ENCODE results near the gene HYAL2.

DNA sequence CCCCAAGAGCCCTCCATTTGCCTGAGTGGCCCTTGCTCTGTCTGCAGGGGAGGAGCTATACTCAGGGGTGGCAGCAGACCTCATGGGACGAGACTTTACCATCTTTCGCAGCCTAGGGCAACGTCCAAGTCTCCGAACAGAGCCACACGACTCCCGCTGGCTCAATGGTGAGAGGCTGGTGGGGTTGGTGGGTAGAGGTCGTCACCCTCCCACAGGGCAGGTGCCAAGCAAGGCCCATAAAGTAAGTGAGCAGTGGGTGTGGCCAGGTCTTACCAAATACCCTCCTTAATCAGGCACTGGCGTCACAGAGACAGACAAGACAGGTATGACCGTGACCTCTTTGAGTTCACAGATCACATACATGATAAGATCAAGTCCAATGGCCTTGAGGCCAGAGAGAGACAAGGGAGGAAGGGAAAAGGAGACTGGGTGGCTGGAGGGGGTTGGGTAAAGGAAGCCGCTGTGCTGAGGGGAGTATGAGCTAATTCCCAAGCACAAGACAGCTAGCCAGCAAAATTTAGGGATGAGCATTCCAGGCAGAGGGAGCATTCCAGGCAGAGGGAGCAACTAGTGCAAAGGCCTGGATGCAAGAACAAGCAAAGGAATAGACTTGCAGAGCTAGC is 51.1 kb downstream of the HYAL2 start:
- TF ChIP-seq SREBF2 (IDR thresholded peaks at IDR 0.05; ENCODE audit: low read length) (no peak), CHD4 (IDR thresholded peaks at IDR 0.05) (no peak), POLR2AphosphoS2 (IDR thresholded peaks at IDR 0.05; ENCODE audit: low read depth, low read length) (no peak), SP1 (IDR thresholded peaks at IDR 0.05; ENCODE audit: low read depth, low read length) (no peak), RAD21 (IDR thresholded peaks at IDR 0.05; ENCODE audit: insufficient read depth, low read depth, low read length) (no peak), POLR2A (IDR thresholded peaks at IDR 0.05; ENCODE audit: low read depth, low read length) (no peak)
- TF ChIP-seq, protein P1, sequence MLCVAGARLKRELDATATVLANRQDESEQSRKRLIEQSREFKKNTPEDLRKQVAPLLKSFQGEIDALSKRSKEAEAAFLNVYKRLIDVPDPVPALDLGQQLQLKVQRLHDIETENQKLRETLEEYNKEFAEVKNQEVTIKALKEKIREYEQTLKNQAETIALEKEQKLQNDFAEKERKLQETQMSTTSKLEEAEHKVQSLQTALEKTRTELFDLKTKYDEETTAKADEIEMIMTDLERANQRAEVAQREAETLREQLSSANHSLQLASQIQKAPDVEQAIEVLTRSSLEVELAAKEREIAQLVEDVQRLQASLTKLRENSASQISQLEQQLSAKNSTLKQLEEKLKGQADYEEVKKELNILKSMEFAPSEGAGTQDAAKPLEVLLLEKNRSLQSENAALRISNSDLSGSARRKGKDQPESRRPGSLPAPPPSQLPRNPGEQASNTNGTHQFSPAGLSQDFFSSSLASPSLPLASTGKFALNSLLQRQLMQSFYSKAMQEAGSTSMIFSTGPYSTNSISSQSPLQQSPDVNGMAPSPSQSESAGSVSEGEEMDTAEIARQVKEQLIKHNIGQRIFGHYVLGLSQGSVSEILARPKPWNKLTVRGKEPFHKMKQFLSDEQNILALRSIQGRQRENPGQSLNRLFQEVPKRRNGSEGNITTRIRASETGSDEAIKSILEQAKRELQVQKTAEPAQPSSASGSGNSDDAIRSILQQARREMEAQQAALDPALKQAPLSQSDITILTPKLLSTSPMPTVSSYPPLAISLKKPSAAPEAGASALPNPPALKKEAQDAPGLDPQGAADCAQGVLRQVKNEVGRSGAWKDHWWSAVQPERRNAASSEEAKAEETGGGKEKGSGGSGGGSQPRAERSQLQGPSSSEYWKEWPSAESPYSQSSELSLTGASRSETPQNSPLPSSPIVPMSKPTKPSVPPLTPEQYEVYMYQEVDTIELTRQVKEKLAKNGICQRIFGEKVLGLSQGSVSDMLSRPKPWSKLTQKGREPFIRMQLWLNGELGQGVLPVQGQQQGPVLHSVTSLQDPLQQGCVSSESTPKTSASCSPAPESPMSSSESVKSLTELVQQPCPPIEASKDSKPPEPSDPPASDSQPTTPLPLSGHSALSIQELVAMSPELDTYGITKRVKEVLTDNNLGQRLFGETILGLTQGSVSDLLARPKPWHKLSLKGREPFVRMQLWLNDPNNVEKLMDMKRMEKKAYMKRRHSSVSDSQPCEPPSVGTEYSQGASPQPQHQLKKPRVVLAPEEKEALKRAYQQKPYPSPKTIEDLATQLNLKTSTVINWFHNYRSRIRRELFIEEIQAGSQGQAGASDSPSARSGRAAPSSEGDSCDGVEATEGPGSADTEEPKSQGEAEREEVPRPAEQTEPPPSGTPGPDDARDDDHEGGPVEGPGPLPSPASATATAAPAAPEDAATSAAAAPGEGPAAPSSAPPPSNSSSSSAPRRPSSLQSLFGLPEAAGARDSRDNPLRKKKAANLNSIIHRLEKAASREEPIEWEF (IDR thresholded peaks at IDR 0.05; ENCODE audit: insufficient replicate concordance, low read depth, low read length): no peak
- TF ChIP-seq, protein P2, sequence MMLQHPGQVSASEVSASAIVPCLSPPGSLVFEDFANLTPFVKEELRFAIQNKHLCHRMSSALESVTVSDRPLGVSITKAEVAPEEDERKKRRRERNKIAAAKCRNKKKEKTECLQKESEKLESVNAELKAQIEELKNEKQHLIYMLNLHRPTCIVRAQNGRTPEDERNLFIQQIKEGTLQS (IDR thresholded peaks at IDR 0.05; ENCODE audit: borderline replicate concordance, extremely low read depth, low read depth, low read length): no peak
- TF ChIP-seq, protein P3, sequence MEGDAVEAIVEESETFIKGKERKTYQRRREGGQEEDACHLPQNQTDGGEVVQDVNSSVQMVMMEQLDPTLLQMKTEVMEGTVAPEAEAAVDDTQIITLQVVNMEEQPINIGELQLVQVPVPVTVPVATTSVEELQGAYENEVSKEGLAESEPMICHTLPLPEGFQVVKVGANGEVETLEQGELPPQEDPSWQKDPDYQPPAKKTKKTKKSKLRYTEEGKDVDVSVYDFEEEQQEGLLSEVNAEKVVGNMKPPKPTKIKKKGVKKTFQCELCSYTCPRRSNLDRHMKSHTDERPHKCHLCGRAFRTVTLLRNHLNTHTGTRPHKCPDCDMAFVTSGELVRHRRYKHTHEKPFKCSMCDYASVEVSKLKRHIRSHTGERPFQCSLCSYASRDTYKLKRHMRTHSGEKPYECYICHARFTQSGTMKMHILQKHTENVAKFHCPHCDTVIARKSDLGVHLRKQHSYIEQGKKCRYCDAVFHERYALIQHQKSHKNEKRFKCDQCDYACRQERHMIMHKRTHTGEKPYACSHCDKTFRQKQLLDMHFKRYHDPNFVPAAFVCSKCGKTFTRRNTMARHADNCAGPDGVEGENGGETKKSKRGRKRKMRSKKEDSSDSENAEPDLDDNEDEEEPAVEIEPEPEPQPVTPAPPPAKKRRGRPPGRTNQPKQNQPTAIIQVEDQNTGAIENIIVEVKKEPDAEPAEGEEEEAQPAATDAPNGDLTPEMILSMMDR (IDR thresholded peaks at IDR 0.05 in 2 of 3, conservative IDR thresholded peaks at IDR 0.05 in 1 of 3; ENCODE audit: control insufficient read depth in 2 of 3, extremely low read depth in 1 of 3, insufficient read depth in 1 of 3, low read depth in 3 of 3, low read length in 3 of 3): no peak
